ENCODE measurements around the gene SMARCE1.

SMARCE1 gene

GRCh38 chr17:40645291-40645690, 2.3 kb downstream of the SMARCE1 start:
- DNase-seq, result no peak

GRCh38 chr17:40637931-40638330, 9.7 kb downstream of the SMARCE1 start:
- no peak for DNase-seq

DNA sequence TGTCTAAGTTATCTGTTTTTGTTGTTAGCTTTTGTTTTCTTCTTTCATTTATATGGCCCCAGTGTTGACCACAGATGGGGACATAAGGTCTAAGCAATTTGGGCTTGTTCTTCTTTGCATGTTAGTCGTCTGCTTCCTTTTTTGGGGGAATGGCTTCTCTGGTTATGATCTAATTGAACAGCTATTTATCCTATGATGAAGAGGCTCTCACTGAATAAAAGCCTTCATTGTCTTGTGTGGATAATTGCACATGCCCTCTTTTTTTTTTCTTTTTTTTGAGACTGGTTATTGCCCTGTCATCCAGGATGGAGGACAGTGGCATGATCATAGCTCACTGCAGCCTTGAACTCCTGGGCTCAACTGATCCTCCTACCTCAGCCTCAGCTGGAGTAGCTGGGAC, 13.7 kb downstream of the SMARCE1 start:
- DNase-seq, result no peak

- no peak for DNase-seq
Observed at GRCh38 chr17:40632216-40632615, 15.4 kb downstream of the SMARCE1 start.

DNA sequence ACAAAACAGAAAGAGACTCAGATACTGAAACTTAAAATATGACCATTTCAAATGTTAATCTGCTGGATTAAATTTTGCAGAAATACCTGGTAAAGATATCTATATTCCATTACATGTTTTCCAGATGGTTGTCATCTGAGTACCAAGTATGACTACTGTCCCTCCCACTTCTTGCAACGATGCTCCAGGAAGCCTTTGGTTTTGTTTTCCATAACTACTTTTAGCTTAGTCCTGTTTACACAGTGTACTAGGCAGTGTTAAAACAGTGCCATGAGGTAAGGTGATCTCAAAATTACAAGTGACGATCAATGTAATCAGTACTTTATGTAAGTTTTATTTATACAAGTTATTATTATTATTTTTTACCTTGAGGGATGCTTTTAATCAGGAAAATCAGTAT, 17.8 kb downstream of the SMARCE1 start:
- no peak for DNase-seq

DNA sequence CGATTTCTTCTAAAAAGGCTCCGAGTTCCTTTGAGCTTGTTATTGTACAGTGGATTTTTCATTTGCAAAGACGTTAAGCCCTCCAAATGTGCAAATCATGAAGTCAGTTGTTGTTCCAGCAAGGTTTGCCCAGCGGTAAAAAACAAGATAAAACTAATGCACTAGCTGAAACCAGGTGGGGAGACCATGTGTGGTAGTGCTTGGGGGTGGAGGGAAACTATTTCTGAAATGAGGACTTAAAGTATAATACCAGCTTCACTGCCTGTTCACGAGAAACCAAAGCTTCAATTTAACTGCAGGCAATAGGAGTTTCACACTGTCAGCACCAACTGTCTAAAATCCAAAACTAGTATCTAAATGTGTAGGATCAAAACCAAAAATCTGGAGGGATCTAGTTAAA, 22.3 kb downstream of the SMARCE1 start:
- no peak for DNase-seq

DNA sequence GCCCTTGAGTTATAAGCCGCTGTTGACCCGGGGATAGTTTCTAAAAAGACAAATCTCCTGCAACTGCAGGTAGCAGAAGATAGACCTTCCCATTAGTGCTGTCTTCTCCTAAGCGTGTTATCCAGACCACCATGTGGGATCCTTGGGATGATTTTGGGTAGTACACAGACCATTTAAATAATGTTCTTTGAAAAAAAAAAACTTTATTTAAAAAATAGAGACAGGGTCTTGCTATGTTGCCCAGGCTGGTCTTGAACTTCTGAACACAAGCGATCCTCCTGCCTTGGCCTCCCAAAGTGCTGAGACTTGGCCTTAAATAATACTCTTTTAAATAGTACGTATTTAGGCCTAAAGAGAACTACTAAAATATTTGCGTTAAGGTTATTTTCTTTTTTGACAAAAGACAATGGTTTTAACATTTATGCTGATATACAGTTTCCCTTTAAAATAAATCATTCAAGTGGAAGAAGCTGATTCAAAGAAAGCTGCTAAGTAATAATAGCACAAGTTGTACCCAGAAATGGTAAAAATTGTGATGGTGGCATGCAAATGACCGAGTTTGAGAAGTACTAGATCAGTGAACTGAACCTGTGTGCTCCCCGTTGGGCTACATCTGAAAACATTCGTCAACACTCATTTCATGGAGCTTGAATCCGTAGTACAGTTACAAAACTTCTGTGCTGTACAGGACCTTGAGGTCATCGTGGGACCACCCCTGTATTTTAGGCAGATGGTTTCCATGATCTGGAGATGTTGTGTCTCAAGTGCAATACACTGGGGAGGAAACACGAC, 24.0 kb downstream of the SMARCE1 start:
- no peak for DNase-seq

GRCh38 chr17:40622509-40622928, 25.1 kb downstream of the SMARCE1 start:
- DNase-seq, result no peak

- DNase-seq, result no peak
Observed at GRCh38 chr17:40621578-40621977, 26.0 kb downstream of the SMARCE1 start.

DNA sequence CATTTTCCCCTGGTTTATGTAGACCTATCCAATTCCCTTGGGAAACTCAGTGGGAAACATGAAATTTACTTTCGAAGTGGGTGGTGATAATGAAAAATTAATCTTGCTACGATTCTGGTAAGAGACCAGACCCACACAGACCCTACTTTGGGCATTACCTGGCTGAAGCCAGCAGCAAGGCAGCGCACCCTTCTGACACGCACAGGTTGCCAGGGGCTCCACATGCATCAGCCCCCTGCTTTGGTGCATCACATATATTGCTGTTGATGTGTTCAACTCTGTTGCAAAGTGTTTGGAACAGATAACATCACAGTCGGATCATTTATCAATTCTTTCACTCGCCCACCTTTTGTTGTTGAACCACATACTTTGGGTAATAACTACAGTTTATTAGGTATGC, 26.6 kb downstream of the SMARCE1 start:
- DNase-seq, result no peak

DNA sequence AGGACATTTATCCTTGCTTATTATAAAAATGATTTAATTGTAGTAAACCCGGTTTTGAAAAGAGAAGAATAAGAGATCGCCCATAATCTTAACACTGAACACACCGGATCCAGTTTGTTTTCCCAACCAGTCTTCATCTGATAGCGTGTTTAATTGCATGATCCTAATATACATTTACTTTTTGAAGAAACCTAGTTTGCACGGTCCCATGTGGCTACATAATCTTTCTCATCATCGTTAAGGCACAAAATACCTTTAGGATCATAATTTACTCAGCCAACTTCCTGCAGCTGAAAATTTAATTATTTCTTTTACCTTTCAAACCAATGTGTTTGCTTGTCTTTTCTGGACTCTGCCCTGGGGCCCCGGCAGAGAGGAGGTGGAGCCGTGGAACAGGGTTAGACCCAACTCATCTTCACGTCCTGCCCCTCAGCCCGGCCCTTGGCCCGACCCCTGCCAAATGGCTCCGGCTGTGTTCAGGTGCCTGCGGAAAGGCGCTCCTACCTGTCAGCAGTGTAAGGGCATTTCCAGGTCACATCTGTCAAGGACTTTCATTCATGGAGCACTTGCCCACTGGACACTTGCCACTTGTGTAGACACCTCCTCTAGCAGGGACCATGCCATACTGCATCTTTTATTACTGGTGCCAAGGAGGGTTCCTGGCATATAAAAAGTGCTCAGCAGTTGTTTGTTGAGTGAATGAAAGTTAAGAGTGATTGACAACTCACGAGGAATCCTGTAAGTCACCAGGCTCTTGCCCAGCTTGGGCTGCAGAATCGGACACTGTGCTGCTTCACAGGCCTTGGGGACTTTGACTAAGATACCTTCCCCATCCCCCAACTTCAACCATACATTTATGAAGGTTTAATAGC, 28.6 kb downstream of the SMARCE1 start:
- DNase-seq, result no peak

GRCh38 chr17:40617678-40618240, 29.9 kb downstream of the SMARCE1 start:
- no peak for DNase-seq

DNA sequence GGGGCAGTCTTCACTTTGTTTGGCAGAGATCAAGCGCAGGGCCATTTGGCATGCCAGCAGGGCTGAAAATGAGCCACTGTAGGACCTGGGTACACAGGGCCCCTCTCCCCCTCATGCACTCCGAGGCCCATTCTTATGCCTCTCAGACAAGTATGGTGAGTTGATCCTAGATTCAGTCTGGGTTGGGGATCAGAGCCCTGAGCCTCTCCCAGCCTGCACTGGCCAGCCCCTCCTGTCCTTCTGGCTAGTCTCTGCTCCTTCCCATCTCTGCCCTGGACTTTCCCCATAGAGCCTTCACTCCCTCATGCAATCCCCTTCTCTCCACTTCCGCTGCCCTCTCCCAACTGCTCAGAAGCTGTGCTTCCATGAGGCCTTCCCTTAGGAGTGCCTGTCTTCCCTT, 31.0 kb downstream of the SMARCE1 start:
- no peak for DNase-seq

DNA sequence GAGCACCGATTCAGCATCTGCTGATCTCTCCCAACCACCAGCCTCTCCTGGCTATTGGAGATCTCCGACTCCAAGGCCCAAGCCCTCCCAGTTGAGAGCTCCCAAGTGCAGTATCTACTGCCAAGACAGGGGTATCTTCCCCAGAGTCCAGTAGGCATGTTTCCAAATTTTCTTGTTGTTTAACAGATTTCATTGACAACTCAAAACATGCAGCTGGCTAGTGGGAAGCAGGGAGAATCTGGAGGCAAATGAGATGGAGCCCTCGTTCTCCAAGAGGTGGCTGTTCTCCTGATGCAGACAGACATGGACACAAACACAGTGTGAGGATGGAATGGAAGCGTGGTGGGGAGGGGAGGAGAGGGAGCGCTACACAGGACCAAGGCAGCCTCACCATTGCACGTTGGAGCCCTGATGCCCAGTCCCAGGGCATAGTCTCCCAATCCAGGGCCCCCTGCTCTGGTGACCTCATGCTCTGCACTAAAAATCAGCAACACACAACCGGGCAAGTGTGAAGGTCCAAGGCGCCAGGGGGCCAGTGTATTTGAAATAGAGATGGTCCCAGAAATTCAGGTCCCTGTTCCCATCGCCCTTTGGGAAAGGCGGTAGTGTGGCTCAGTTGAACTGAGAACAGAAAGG, 31.7 kb downstream of the SMARCE1 start:
- DNase-seq, result no peak

- DNase-seq, result peak; percentile 71
Observed at GRCh38 chr17:40615068-40615840, 32.4 kb downstream of the SMARCE1 start.

DNA sequence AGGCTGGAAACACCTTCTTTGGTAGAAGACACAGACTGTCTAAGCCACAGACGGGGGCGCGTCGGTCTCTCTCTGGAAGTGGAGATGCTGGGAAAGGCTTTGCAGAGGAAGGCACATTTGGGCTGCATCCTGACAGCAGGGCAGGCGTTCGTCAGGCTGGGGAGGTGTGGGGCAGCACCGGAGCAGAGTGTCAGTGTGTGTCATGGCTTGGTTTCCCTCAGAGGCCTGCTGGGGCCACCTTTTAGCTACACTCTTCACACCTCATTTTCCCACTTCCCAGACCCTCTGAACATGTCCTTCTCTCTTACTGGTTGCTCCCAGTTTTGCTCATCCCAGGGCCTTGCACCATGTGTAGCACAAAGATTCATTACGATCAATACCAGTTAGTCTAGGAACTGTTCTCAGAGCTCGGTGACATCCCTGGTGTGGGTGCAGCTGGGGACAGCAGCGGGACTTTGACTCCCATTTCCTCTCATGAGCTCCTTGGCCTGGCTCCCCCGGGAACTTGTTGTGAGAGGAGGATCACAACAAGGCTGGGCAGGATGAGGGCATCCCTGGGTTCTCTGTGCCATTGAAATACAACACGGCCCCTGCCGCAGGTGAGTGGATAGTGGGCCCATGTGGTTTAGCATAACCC, 33.1 kb downstream of the SMARCE1 start:
- DNase-seq, result no peak

DNA sequence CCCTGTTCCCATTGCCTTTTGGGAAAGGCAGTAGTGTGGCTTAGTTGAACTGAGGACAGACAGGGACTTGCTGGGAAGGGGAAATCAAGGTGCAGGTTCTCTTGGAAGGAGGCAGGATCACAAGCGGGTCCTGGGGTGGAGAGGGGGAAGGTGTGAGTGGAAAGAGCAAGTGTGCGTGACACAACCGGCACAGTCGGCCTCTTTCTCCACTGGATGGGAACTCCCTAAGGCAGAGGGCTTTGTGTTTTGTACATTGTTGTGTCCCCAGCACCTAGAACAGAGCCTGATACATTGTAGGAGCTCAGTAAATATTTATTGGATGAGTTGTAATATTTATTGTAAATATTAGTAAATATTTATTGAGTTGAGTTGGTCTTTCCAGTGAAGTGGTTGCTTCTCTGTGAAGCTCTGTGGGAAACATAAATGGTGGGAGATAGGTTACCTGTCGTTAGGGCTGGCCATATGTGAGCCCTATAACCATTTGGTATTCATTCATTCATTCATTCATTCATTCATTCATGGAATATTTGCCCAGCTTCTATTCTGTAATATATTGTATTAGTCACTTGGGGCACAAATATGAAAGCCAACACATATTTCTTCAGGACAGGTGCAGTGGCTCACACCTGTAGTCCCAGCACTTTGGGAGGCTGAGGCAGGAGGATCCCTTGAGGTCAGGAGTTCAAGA, 34.0 kb downstream of the SMARCE1 start:
- no peak for DNase-seq

GRCh38 chr17:40612599-40613244, 34.9 kb downstream of the SMARCE1 start:
- peak; percentile 95 for DNase-seq

GRCh38 chr17:40611840-40612474, 35.7 kb downstream of the SMARCE1 start:
- DNase-seq, result no peak

GRCh38 chr17:40610359-40610758, 37.3 kb downstream of the SMARCE1 start:
- no peak for DNase-seq

All from CD4-positive, alpha-beta T cell treated with Interleukin-6 for 4 hours (primary cell).